Ovary (tissue), 3 donors: ENCODE data around the gene SPTLC1.

Experiments used
- CTCF ChIP-seq, 3 donors: fragments of 450-650 bp in 2 of 3; fragments of 200-600 bp in 1 of 3; IDR thresholded peaks; one replicate each; pipeline versions ENCODE4 v1.5.1 to v1.8.0; 2016 to 2022; ENCODE audit warnings: antibody characterized with exemption in 3 of 3, mild to moderate bottlenecking in 1 of 3
- EP300 ChIP-seq: sonication (generic); formaldehyde crosslinking; IDR thresholded peaks from one replicate; pipeline ENCODE4 v1.6.1; 2017; ENCODE audit warnings: antibody characterized with exemption
- POLR2A ChIP-seq: fragments of 450-650 bp; IDR thresholded peaks from one replicate; pipeline ENCODE4 v1.6.1; 2017; ENCODE audit warnings: antibody characterized with exemption, mild to moderate bottlenecking, moderate library complexity
- donor health status: DM: no; HTN: no; CAD: no.

GRCh38 chr9:92121265-92121664 lies 6.1 kb upstream of the SPTLC1 start:
- TF ChIP-seq EP300 (no peak), CTCF (IDR thresholded peaks at IDR 0.05) (no peak), POLR2A (no peak)
